Measurements from ENCODE around the gene HECTD1.

GRCh38 chr14:31174433-31174832 is 33.2 kb downstream of the HECTD1 start:
- TF ChIP-seq CTCF (IDR thresholded peaks at IDR 0.05; ENCODE audit: low read length), result no peak
- no peak for TF ChIP-seq EZH2 (optimal IDR thresholded peaks at IDR 0.05; ENCODE audit: low read depth, low read length)
- TF ChIP-seq EZH2phosphoT487 (IDR thresholded peaks at IDR 0.05; ENCODE audit: low read length), result no peak

Measured in MM.1S (cell line).